Kidney capillary endothelial cell (primary cell): Measurements from ENCODE around the gene RAB8A.
"Not testable (repeated sequence)": the region's sequence is repeated elsewhere in the genome, so short reads cannot be mapped to it uniquely, and the experiment has no call there.

Source experiments
- DNase-seq: peaks from one replicate; pipeline ENCODE4 v3.0.0-alpha.2; 2018; ENCODE audit warnings: low spot score

RAB8A gene

DNA sequence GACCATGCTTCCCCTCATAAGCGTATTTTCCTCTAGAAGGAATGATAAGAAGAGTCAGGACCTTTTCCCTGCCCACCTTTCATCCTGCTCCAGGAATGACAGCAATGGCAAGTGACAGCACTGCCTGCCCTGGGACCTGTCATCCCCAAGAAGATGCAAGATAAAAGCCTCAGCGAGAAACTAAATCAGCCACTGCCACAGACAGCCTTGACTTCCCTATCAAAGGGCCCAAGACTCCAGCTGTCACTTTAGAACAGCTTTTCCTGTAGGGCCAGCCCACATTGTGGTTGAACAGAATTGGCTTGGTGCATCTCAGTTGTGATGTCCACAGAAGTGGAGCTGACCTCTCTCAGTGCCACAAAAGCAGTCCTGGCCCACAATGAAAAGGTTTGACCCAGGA, 1.1 kb downstream of the RAB8A start:
- DNase-seq = no peak

DNA sequence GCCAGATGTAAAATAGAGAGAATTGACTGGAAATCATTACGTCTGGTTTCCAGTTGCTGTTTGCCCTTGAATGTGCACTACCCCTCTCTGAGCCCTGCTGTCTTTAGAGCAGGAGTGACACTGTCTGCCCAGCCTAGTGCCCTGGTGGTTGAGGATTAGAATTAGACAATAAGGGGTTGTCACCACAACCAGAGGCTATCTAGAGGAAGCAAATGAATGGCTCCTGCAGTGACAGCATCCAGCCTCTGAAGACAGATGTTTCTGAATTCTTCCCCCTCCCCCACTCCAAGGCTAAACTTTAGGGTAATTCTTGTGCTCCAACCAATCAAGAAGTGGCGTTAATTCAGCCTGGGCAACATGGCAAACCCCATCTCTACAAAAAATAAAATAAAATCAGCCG, 2.0 kb downstream of the RAB8A start:
- no peak for DNase-seq

DNA sequence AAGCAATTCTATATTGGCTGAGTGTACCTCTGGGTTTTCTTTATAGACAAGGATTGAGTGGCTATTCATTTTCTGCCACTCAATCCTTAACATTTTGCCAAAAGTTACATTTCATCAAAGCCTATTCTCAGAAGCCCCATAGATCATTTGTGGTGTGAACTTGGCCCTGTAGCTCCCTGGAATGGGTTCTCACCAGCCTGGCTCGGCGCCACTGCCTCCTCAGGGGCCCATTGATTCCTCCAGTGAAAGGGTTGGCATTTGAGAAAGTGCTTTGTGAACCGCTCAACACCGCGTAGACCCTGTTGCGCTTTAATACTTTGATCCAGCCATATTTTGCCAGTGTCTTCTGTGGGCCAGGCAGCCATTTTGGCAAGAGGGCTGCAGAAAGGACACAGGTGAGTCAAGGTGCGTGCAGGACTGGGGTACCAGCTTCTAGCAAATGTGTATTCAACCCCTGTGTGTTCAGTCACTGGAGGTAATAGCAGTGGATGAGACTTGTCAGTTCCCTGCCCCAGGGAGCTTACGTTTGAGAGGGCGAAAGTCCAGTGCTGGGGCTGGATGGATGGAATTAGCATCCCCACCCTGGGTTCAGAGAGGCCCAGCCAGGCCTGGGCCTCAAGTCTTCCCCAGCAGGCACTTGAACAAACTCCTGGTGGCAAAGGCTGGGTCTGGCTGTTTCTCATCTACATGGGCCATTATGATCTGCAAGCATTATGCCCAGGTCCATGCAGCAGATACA, 3.8 kb downstream of the RAB8A start:
- no peak for DNase-seq

DNA sequence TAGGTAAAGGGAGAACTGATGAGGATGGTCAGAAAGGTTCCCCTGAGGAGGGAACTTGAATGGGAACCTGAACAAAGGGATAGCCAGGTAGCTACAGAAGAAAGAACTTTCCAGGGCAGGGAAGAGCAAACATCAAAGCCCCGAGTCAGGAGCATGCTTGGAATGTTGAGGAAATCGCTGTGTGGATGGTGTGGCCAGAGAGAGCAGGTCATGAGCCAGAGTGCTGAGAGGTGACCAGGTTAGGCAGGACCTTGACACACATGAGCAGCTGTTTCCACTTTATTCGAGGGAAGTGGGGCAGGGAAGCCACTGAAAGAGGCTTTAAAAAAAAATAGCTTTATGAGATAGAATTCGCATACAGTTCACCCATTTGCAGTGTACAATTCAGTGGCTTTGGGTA, 4.4 kb downstream of the RAB8A start:
- DNase-seq = no peak

DNA sequence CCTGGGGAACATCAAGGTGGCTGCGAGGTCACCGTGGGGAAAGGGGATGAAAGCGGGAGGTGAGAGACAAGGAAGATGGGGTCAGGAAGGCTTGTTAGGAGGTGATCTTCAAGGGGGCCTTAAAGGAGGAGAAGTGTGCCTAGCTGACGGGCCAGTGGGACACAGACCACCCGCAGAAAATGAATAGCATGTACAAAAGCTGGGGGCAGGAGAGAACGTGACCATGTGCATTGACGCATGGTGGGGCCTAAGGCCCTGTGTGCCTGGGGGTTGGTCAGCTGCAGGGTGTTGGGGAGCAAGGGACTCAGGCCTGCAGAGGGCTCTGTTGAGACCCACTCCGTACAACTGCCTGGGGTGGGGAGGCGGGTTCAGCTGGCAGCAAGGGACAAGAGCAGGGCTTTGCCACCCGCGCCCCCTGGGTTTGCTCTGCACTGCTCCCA, 5.9 kb downstream of the RAB8A start:
- DNase-seq = no peak

DNA sequence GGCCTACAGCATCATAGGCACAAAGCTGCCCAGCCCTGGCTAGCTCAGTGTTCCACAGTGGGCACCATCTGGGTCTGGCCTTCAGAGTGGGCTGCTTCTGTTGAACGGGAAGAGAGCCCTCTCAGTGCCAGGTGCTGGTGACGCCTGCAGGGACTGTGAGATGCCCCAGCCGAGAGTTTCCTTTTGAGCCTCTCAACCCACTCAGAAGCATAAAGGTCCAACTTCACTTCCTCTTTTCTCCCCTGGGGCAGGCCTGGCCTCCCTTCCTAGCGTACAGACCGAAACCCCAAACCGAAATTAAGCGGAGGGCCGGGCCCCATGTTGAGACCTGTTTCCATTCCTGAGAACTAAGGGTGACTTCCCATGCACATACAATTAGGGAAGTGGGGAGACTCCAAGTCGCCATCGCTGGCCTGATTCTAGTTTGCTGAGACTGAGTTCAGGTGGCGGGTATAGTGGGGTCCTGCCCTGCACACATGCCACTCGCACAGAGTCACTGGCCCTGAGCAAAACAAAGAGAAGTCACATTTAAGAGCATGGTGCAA, 6.9 kb downstream of the RAB8A start:
- no peak for DNase-seq

DNA sequence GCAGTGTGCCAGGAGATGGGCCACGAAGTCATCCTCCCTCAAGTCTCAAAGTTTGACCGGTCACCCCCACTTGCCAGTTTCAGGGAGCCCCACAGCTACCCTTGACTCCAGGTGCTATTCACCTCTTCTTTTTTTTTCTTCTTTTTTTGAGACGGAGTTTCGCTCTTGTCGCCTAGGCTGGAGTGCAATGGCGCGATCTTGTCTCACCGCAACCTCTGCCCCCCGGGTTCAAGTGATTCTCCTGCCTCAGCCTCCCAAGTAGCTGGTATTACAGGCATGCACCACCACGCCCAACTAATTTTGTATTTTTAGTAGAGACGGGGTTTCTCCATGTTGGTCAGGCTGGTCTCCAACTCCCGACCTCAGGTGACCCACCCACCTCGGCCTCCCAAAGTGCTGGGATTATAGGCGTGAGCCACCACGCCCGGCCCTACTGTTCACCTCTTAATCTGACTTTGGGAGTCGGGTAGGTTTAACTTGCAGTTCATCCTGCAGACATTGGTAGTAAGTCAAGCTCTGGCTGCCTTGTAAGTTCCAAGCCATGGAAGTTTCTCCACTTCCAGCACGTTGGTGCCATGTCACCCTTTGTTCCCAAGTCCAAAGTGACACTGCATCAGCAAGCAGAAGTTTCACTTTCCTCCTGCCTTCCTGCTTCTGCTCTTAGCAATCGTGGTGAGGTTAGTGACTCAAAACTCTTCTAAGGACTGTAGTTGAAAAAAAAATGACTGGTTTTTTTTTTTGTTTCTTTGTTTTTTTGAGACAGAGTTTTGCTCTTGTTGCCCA, 7.6 kb downstream of the RAB8A start:
- DNase-seq = not testable (repeated sequence)

DNA sequence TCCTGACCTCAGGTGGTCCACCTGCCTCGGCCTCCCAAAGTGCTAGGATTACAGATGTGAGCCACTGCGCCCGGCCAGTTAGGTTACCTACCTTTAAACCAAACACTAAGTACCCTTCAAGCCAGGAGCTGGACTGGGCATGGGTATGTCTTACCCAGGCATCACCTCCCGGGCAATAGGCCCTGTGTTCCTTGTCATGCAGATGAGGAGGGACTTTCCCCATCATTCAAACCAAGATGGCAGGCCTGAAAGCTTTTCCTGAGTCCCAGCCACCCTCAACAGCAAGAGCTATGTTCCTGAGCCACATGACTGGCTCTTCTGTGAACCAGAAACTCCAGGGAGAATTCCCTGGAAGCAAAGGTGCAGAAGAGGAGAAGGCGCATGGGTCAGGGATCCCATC, 9.5 kb downstream of the RAB8A start:
- no peak for DNase-seq

DNA sequence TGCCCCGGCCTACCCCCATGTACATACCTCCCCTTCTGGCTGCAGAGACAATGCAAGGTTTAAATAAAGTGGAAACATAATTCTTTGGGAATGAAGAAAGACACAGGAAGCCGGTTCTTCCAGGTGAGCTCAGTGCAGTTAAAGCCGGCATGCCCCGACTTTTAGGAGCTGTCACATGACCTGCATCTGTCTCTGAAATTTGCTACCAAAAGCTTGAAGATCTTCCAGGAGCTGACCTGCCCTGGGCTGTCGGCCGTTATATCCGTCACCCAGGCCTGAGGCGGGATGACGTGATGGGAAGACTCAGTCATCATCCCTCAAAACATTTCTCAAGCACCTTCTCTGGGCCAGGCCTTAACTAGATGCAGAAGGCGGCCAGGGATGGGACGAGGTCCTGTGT, 10.3 kb downstream of the RAB8A start:
- DNase-seq = no peak

DNA sequence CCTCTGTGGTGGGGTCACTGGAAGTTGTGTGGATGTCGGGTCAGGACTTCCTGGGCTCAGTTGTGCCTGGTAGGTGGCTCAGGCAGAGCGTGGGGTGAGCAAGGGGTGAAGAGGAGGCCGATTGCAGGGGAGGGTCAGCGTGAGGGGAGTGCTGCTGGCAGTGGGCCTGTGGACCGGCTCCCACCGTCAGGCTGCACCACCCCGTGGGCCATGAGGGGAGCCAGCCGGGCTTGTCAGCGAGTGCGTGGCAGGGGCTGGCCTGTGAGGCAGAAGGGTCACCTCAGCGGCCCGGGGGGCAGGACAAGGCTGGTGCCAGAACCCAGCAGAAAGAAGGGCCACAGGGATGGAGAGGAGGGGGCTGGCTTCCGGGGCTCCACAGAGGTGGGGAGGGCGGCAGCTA, 13.3 kb downstream of the RAB8A start:
- DNase-seq = no peak

DNA sequence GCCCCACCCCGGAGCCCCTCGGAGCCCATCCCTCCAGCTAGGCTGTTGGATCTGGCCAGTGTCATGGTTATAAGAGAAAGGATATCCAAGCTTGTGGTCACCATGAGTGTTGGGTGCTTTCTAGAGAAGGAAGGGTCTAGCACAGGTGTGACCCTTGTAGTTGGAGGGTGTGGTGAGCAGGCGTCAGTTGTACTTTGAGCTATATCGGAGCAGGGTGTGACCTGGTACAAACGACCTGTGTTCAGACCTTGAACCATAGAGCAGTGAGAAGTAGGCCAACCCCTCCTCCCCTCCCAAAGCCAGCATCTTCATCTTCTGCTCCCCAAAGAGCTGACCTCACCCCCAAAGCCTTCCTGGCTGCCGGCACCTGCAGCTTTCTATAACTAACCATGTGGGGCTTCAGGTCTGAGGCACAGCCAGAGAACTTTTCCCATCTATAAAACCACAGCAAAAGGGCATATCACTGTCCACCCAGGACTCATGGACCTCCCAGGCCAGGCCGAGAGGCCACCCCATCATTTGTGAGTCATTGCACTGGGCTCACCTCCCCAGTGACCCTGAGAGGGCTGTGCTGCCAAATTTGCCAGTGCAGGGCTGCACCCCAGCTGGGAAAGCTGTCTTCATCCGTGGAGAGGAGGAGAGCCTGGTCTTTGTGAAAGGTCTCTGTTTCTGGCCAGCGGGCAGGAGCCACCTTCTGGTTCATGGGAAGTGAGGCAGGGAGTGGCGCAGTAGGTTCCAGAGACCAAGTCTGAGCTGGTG, 14.2 kb downstream of the RAB8A start:
- DNase-seq = no peak

DNA sequence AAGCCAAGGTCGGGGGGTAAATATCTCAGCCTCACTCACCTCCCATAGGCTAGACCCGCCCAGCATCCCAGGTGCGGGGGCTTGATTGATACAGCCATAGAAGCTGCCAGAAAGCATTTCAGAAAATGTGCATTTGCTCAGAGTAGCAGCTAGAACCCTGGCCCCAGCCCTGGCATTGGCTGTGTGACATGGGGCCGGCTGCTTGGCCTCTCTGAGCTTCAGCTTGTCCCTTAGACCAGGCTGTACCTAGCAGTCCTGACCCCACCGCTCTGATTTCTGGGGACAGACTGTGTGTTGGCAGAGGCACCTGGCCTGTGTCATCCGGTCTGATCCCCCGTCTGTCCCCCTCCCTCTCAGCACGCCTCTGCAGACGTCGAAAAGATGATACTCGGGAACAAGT, 15.4 kb downstream of the RAB8A start:
- DNase-seq = no peak

DNA sequence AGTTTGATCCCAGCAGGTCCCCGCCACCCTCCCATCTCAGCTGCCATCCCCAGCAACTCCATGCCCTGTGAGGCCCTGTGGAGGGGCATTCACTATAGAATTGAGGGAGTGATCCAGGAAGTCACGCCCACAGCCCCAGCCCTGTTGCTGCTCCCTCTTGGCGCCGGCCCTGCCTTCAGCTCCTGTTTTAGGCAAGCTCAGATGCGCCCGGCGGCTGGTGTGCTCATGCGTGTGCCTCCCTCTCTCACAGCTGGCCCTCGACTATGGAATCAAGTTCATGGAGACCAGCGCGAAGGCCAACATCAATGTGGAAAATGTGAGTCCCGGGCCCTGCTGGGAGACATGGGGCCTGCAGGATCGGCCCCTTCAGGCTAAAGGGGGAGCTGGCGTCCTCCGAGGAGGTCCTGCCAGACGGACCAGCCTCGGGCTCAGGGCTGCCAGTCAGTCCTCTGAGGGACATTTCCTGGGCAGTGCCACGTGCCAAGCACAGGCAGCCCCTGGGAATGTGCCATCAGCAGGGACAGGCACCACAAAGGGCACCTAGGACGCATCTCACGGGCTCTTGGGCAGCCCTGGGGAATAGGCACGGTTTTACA, 16.2 kb downstream of the RAB8A start:
- DNase-seq = no peak

DNA sequence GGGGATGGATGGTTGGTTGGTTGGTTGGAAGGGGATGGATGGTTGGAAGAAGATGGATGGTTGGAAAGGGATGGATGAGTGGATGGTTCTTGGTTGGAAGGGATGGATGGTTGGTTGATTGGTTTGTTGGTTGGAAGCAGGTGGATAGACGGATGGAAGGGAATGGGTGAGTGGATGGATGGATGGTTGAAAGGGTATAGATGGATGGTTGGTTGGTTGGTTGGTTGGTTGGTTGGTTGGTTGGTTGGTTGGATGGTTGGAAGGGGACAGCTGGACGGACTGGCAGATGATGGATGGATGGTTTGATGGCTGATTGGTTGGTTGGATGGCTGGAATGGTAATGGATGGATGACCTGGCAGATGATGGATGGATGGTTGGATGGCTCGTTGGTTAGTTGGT, 20.0 kb downstream of the RAB8A start:
- DNase-seq = no peak

DNA sequence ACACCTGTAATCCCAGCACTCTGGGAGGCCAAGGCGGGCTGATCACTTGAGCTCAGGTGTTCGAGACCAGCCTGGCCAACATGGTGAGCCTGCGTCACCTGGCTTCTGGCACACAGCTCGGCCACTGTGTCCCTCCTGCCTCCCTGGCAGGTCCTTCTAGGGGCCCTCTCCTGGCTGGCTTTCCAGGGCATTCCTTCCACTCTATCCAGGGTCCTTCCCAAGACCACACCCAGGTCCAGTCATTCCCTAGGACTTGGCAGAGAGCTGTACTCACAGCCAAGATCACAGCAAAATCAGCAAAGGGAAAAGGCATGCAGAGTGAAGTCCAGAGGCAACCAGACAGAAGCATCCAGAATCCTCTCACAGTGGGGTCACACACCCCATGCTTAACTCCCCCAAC, 22.1 kb downstream of the RAB8A start:
- DNase-seq = no peak

DNA sequence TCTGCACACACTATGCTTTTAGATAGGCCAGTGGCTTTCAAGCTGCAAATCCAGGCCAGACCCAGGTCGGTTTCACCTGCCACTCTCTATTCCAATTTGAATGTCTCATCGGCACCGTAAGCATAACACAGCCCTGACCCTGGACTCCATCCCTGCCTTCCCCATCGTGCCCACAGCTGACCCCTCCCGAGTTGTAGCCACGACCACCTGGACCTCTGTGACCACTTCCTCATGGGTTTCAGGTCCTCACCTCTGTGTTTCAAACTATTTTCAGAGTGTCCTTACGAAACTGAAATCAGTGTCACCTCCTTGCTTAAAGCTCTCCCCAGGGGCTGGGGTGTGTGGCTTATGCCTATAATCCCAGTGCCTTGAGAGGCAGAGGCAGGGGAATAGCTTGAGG, 22.8 kb downstream of the RAB8A start:
- no peak for DNase-seq

DNA sequence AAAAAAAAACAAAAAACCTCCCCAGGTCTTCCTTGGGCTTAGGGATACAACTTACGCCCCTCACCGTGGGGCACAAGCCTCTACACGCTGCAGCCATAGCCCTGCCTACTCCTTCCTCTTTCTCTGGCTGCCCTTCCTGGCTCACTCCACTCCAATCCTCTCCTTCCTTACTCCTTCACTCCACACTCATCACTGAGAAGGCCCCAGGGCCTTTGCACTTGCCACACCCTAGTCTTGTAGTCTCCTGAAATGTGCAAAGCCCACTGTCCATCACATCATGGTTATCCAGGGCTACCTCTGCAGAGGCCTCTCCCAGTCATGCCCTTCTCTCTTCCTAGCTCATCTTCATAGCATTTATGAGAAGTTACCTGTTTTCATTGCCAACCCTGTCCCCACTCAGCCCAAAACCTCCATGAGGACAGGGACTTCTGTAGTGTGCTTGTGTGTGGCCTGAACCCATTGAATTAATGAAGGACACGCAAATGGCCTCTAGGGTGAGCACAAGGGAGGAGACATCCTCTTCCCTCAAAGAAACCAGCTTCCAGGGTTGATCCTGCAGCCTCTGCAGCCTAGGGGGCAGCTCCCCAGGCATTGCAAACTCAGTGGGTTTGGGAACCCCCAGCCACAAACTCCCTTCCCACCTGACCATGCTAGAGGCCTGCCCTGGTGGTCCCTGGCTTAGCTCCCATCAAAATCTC, 23.9 kb downstream of the RAB8A start:
- no peak for DNase-seq

DNA sequence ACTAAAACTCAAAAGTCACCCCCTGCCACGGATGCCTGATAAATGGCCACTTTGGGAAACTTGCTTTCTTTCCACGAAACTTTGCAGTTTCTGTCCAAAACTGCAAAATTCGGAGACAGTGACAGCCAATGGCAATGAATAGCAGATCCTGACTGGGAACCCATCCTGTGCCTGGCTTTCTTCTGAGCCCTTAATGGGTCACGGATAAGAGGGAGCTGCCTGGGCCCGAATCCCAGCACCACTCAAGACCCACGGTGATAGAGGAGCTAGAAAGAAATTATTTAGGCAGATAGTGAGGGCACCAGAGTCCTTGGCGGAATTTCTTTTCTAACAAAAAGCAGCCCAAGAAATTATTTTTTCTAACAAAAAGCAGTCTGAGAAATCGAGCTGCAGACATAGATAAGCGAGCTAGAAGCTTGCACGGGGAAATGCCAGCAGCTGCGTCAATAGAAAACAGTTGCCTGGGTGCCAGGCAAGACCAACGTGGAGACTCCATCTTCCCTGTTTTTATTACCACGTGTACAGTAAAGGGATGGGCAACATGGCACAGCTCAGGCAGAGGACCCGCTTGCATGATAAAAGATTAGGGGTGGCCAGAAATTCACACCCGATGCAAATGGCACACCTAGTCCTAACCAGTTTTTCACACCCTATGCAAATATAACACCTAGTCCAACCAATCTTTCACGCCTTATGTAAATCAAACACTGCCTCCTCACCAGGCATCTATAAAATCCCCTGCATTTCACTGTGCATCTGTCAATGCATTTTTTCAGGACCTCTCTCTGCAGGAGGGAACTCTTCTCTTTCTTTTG, 24.7 kb downstream of the RAB8A start:
- DNase-seq = no peak

DNA sequence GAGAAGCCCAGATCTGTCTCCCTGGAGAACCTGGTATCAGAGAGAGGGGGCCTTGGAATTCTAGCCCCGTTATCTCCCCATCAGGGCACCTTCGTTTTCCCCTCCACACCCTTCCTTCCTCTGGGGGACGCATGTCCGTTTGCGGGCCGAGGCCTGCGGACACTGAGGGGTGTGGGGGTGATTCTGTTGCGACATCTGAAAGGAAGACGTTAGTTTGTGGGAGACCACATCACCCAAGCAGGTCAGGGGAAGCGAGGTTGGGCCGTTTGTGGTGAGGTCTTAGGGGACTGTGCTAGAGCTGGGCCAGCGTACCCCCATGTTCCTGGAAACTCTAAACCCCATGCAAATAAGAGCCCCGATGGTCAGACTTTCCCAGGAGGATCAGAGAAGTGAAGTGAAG, 28.1 kb downstream of the RAB8A start:
- DNase-seq = no peak

DNA sequence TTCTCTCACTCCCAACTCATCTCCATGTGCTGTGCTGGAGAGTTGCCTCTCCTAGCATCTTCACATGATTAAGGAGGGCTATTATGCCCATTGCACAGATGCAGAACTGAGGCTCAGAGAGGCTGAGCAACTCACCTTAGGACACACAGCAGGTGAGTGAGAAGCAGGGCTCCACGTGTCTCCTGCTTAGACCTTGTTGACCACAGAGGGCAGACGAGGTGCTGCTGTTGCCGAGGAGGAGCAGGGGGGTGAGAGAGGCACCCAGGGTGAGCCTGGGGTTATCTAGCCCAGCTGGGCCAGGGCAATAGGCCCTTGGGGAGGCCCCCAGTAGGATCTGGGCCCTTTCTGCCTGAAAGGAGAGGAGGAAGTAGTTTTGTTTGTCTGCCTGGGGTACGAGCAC, 29.4 kb downstream of the RAB8A start:
- no peak for DNase-seq
